ENCODE data around the gene CHD6.
A peak's percentile ranks its signal among the peaks of the same experiment; 100 is the strongest.

Gene CHD6

GRCh38 chr20:41463567-41463966, 154.6 kb downstream of the CHD6 start:
- no peak for DNase-seq (ENCODE audit: low spot score)

GRCh38 chr20:41462372-41463161, 155.6 kb downstream of the CHD6 start:
- DNase-seq (ENCODE audit: low spot score): no peak

GRCh38 chr20:41458761-41459160, 159.4 kb downstream of the CHD6 start:
- no peak for DNase-seq (ENCODE audit: low spot score)

GRCh38 chr20:41457173-41457857, 160.9 kb downstream of the CHD6 start:
- DNase-seq (ENCODE audit: low spot score): no peak

GRCh38 chr20:41456351-41456750, 161.8 kb downstream of the CHD6 start:
- DNase-seq (ENCODE audit: low spot score): no peak

- no peak for DNase-seq (ENCODE audit: low spot score)
Measured at GRCh38 chr20:41454250-41454649, 163.9 kb downstream of the CHD6 start.

GRCh38 chr20:41453010-41453950, 164.9 kb downstream of the CHD6 start:
- DNase-seq (ENCODE audit: low spot score): no peak

GRCh38 chr20:41452226-41452625, 166.0 kb downstream of the CHD6 start:
- DNase-seq (ENCODE audit: low spot score): no peak

- no peak for DNase-seq (ENCODE audit: low spot score)
Measured at GRCh38 chr20:41447006-41447405, 171.2 kb downstream of the CHD6 start.

GRCh38 chr20:41446456-41446855, 171.7 kb downstream of the CHD6 start:
- no peak for DNase-seq (ENCODE audit: low spot score)

GRCh38 chr20:41444821-41445220, 173.4 kb downstream of the CHD6 start:
- no peak for DNase-seq (ENCODE audit: low spot score)

GRCh38 chr20:41443691-41444090, 174.5 kb downstream of the CHD6 start:
- no peak for DNase-seq (ENCODE audit: low spot score)

- DNase-seq (ENCODE audit: low spot score): no peak
Measured at GRCh38 chr20:41440882-41441281, 177.3 kb downstream of the CHD6 start.

- no peak for DNase-seq (ENCODE audit: low spot score)
Measured at GRCh38 chr20:41437836-41438235, 180.3 kb downstream of the CHD6 start.

GRCh38 chr20:41436679-41437078, 181.5 kb downstream of the CHD6 start:
- DNase-seq (ENCODE audit: low spot score): no peak

GRCh38 chr20:41433203-41433602, 185.0 kb downstream of the CHD6 start:
- no peak for DNase-seq (ENCODE audit: low spot score)

GRCh38 chr20:41432746-41433145, 185.4 kb downstream of the CHD6 start:
- no peak for DNase-seq (ENCODE audit: low spot score)

GRCh38 chr20:41428285-41428684, 189.9 kb downstream of the CHD6 start:
- DNase-seq (ENCODE audit: low spot score): peak; percentile 79

- no peak for DNase-seq (ENCODE audit: low spot score)
Measured at GRCh38 chr20:41427833-41428232, 190.3 kb downstream of the CHD6 start.

- no peak for DNase-seq (ENCODE audit: low spot score)
Measured at GRCh38 chr20:41426976-41427375, 191.2 kb downstream of the CHD6 start.

GRCh38 chr20:41426086-41426830, 191.9 kb downstream of the CHD6 start:
- DNase-seq (ENCODE audit: low spot score): no peak

All from AG08396 (cell line).